Activated B cell treated with CpG ODN at 0.5 μM for 24 hours (primary cell): Measurements from ENCODE around the gene ATRN. TPM values are rescaled to one million over a fixed set of nuclear protein-coding genes. Genes with fewer than 3 reads are reported as not detected.

ENCODE experiments used
- ATAC-seq: fragments of 200-7000 bp; cut with Tn5 transposase; one replicate; pipeline ENCODE4 v1.10.0; 2021; ENCODE audit warnings: low read depth, mild to moderate bottlenecking, moderate library complexity
- CTCF ChIA-PET: fragments of 350-600 bp; sonication (Branson Sonifier 250); formaldehyde crosslinking; loops from one replicate; lab custom pipeline; 2021; ENCODE audit warnings: antibody characterized with exemption; lab: Charles Lee
- POLR2A ChIA-PET: fragments of 350-600 bp; sonication (Branson Sonifier 250); formaldehyde crosslinking; loops from one replicate; lab custom pipeline; 2021; ENCODE audit warnings: antibody characterized with exemption; lab: Charles Lee
- DNase-seq: peaks from one replicate; pipeline ENCODE4 v3.0.0; 2022
- H3K27ac Mint-ChIP-seq: one replicate; pipeline ENCODE4 v1.8.0; 2020; ENCODE audit warnings: mixed read lengths
- H3K27me3 Mint-ChIP-seq: one replicate; pipeline ENCODE4 v1.8.0; 2021; ENCODE audit warnings: mixed read lengths
- H3K36me3 Mint-ChIP-seq: one replicate; pipeline ENCODE4 v1.8.0; 2021; ENCODE audit warnings: low read depth, mixed read lengths
- H3K4me1 Mint-ChIP-seq: one replicate; pipeline ENCODE4 v1.8.0; 2021; ENCODE audit warnings: mixed read lengths
- H3K4me3 Mint-ChIP-seq: one replicate; pipeline ENCODE4 v1.8.0; 2020; ENCODE audit warnings: mild to moderate bottlenecking, mixed read lengths
- H3K9me3 Mint-ChIP-seq: one replicate; pipeline ENCODE4 v1.8.0; 2020; ENCODE audit warnings: mixed read lengths
- CTCF ChIP-seq: fragments of 200-600 bp; IDR thresholded peaks from one replicate; pipeline ENCODE4 v1.8.0; 2022; ENCODE audit warnings: antibody characterized with exemption, mild to moderate bottlenecking
- intact Hi-C: fragments of 100-400 bp; cut with micrococcal nuclease; formaldehyde crosslinking; loops from one replicate; pipeline ENCODE4 v1.15.1; 2024
- total RNA-seq: library from RNA; stranded (reverse); gene quantifications from 2 replicates; pipeline ENCODE4 v1.2.3, GENCODE V29; 2022

ATRN gene
- total RNA-seq, 1 donor from 2014 or later: 13.0 TPM

- Mint-ChIP-seq H3K9me3 (peaks cover 8% of the 10 kb centered on the region), H3K36me3 (peaks cover 19% of the 10 kb centered on the region), H3K4me1 (peaks cover 3% of the 10 kb centered on the region), H3K27me3 (no peaks in the 10 kb centered on the region), H3K27ac (no peak overlapping the region), H3K4me3 (no peak overlapping the region)
- no peak for DNase-seq
- ChIA-PET POLR2A (no interaction called here), CTCF (no interaction called here)
- intact Hi-C loops: loop anchor here (2.0 kb wide), 1 partner anchor 18 kb away; no protein-coding TSS in a partner anchor
- no peak for ATAC-seq
- TF ChIP-seq CTCF: no peak
Observed at GRCh38 chr20:3486850-3487249, 16.0 kb downstream of the ATRN start.

- POLR2A ChIA-PET: no interaction called here
- DNase-seq (no peak), ATAC-seq (no peak)
- H3K9me3 Mint-ChIP-seq: peaks cover 6% of the 10 kb centered on the region
- intact Hi-C loops: no loop called here
- H3K36me3 Mint-ChIP-seq: peaks cover 9% of the 10 kb centered on the region
- no peak overlapping the region for H3K4me3 Mint-ChIP-seq
- CTCF ChIA-PET: no interaction called here
- TF ChIP-seq CTCF: no peak
- H3K4me1 Mint-ChIP-seq: no peaks in the 10 kb centered on the region
- no peaks in the 10 kb centered on the region for H3K27me3 Mint-ChIP-seq
- no peak overlapping the region for H3K27ac Mint-ChIP-seq
Observed at GRCh38 chr20:3492669-3493068, 21.9 kb downstream of the ATRN start.

- ATAC-seq (no peak), DNase-seq (no peak)
- TF ChIP-seq CTCF: no peak
- intact Hi-C loops: no loop called here
- H3K4me3 Mint-ChIP-seq: no peak overlapping the region
- no peak overlapping the region for H3K27ac Mint-ChIP-seq
- H3K27me3 Mint-ChIP-seq: no peaks in the 10 kb centered on the region
- no peaks in the 10 kb centered on the region for H3K4me1 Mint-ChIP-seq
- peaks cover 11% of the 10 kb centered on the region for H3K36me3 Mint-ChIP-seq
- ChIA-PET POLR2A (no interaction called here), CTCF (no interaction called here)
- peaks cover 6% of the 10 kb centered on the region for H3K9me3 Mint-ChIP-seq
Observed at GRCh38 chr20:3494218-3494617, 23.4 kb downstream of the ATRN start.

GRCh38 chr20:3502878-3503277, 32.1 kb downstream of the ATRN start:
- H3K27me3 Mint-ChIP-seq: no peaks in the 10 kb centered on the region
- no peak for DNase-seq
- no peak overlapping the region for H3K4me3 Mint-ChIP-seq
- no peaks in the 10 kb centered on the region for H3K36me3 Mint-ChIP-seq
- ATAC-seq: no peak
- intact Hi-C loops: no loop called here
- CTCF ChIA-PET: no interaction called here
- H3K27ac Mint-ChIP-seq: no peak overlapping the region
- no peak for TF ChIP-seq CTCF
- no peaks in the 10 kb centered on the region for H3K4me1 Mint-ChIP-seq
- POLR2A ChIA-PET: no interaction called here
- H3K9me3 Mint-ChIP-seq: no peaks in the 10 kb centered on the region

GRCh38 chr20:3505148-3505547, 34.3 kb downstream of the ATRN start:
- CTCF ChIA-PET: no interaction called here
- no peak for DNase-seq

More at GRCh38 chr20:3505148-3505547, 34.3 kb downstream of the ATRN start:
- intact Hi-C loops: loop anchor here (2.0 kb wide), 1 partner anchor 18 kb away; no protein-coding TSS in a partner anchor
- TF ChIP-seq CTCF: no peak
- POLR2A ChIA-PET: no interaction called here
- H3K36me3 Mint-ChIP-seq: peaks cover 2% of the 10 kb centered on the region
- H3K9me3 Mint-ChIP-seq: no peaks in the 10 kb centered on the region
- no peaks in the 10 kb centered on the region for H3K27me3 Mint-ChIP-seq
- ATAC-seq: no peak
- H3K27ac Mint-ChIP-seq: no peak overlapping the region
- no peaks in the 10 kb centered on the region for H3K4me1 Mint-ChIP-seq
- no peak overlapping the region for H3K4me3 Mint-ChIP-seq
